RWPE2 (cell line): ENCODE data around the gene NCAPG.

Experiments
- ATAC-seq: fragments of 200-7000 bp; cut with Tn5 transposase; 3 replicates; pipeline ENCODE4 v1.9.1; 2021; ENCODE audit warnings: low read depth
- DNase-seq: peaks from one replicate; pipeline ENCODE4 v3.0.0-alpha.2; 2020; ENCODE audit warnings: low spot score
- H3K27ac ChIP-seq: fragments of 450-650 bp; 2 replicates; pipeline ENCODE4 v1.5.1; 2017; ENCODE audit warnings: mild to moderate bottlenecking; ENCODE audit not compliant: poor library complexity, severe bottlenecking
- H3K27me3 ChIP-seq: fragments of 250-450 bp; sonication (Bioruptor Pico); 2 replicates; pipeline ENCODE4 v1.5.1; 2021; ENCODE audit warnings: mild to moderate bottlenecking, moderate library complexity; ENCODE audit not compliant: insufficient read depth, poor library complexity, severe bottlenecking
- H3K36me3 ChIP-seq: fragments of 250-450 bp; sonication (Bioruptor Pico); 2 replicates; pipeline ENCODE4 v1.5.1; 2020; ENCODE audit warnings: low read depth, mild to moderate bottlenecking, moderate library complexity
- H3K4me1 ChIP-seq: fragments of 250-450 bp; sonication (Bioruptor Pico); 2 replicates; pipeline ENCODE4 v1.5.1; 2021; ENCODE audit warnings: mild to moderate bottlenecking, moderate library complexity; ENCODE audit not compliant: insufficient read depth, poor library complexity, severe bottlenecking
- H3K4me3 ChIP-seq: fragments of 250-450 bp; sonication (Bioruptor Pico); 2 replicates; pipeline ENCODE4 v1.5.1; 2021; ENCODE audit warnings: mild to moderate bottlenecking, moderate library complexity; ENCODE audit not compliant: severe bottlenecking
- H3K9me3 ChIP-seq: fragments of 250-450 bp; sonication (Bioruptor Pico); 2 replicates; pipeline ENCODE4 v1.5.1; 2021; ENCODE audit warnings: mild to moderate bottlenecking, moderate library complexity; ENCODE audit not compliant: severe bottlenecking
- CTCF ChIP-seq: fragments of 450-650 bp; IDR thresholded peaks from one replicate; pipeline ENCODE4 v1.5.1; 2017; ENCODE audit warnings: mild to moderate bottlenecking, moderate library complexity; ENCODE audit not compliant: poor library complexity, severe bottlenecking

The NCAPG gene

GRCh38 chr4:17771284-17771908, 39.4 kb upstream of the NCAPG start:
- no peaks in the 10 kb centered on the region for H3K9me3 ChIP-seq
- H3K36me3 ChIP-seq = no peaks in the 10 kb centered on the region
- no peaks in the 10 kb centered on the region for H3K27me3 ChIP-seq
- H3K27ac ChIP-seq = no peak overlapping the region
- H3K4me3 ChIP-seq = no peak overlapping the region
- TF ChIP-seq CTCF = no peak
- peaks cover 3% of the 10 kb centered on the region for H3K4me1 ChIP-seq
- no peak for ATAC-seq
- no peak for DNase-seq

- Histone ChIP-seq H3K27ac (no peak overlapping the region), H3K4me3 (no peak overlapping the region), H3K27me3 (no peaks in the 10 kb centered on the region), H3K9me3 (no peaks in the 10 kb centered on the region), H3K36me3 (no peaks in the 10 kb centered on the region), H3K4me1 (peaks cover 3% of the 10 kb centered on the region)
- TF ChIP-seq CTCF = no peak
- DNase-seq (no peak), ATAC-seq (no peak)
These were observed 37.6 kb upstream of the NCAPG start for GRCh38 chr4:17773135-17773698.

GRCh38 chr4:17778431-17778830, 32.3 kb upstream of the NCAPG start:
- H3K4me3 ChIP-seq = no peak overlapping the region
- TF ChIP-seq CTCF = no peak
- no peaks in the 10 kb centered on the region for H3K4me1 ChIP-seq
- peaks cover 35% of the 10 kb centered on the region for H3K27me3 ChIP-seq
- no peak for DNase-seq
- H3K36me3 ChIP-seq = no peaks in the 10 kb centered on the region
- H3K9me3 ChIP-seq = no peaks in the 10 kb centered on the region
- H3K27ac ChIP-seq = no peak overlapping the region
- no peak for ATAC-seq

GRCh38 chr4:17780501-17781299, 30.1 kb upstream of the NCAPG start:
- Histone ChIP-seq H3K27ac (no peak overlapping the region), H3K36me3 (no peaks in the 10 kb centered on the region), H3K9me3 (no peaks in the 10 kb centered on the region), H3K27me3 (peaks cover 35% of the 10 kb centered on the region), H3K4me1 (no peaks in the 10 kb centered on the region), H3K4me3 (peak overlapping the region; percentile 8)
- TF ChIP-seq CTCF = no peak
- ATAC-seq (peak; percentile 42; the same call in 2 of the 3 replicates), DNase-seq (no peak)
